HEK293T (cell line): Measurements from ENCODE around the gene ZNF277.

Experiments
- FOXA1 ChIP-seq: fragments of 450-650 bp; IDR thresholded peaks from 2 replicates; pipeline ENCODE4 v1.6.1; 2016; ENCODE audit warnings: mild to moderate bottlenecking
- HDGF ChIP-seq: fragments of 450-650 bp; IDR thresholded peaks from 2 replicates; pipeline ENCODE4 v1.6.1; 2017; ENCODE audit warnings: antibody characterized with exemption, borderline replicate concordance
- SP1 ChIP-seq: fragments of 450-650 bp; IDR thresholded peaks from 2 replicates; pipeline ENCODE4 v1.6.1; 2017

DNA sequence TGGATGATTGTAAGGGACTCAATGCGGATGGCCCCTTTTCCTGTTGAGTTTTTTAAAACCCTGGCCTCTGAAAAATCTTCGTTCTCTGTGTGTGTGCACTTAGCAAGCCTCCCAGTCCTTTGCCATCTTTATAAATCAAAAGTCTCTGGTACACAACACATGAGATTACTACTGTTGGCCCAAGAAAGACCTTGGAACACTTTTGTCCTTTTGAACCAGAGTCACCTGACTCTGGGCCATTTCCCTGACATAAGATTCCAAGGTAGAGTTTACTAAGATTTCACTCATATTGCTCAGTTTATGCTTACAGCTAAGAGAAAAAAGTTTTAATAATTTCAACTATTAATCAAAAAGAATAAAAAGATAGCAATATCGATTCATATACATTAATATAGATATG, 179.0 kb downstream of the ZNF277 start:
- TF ChIP-seq FOXA1, result no peak
- no peak for TF ChIP-seq SP1
- no peak for TF ChIP-seq HDGF
